SKM-1 treated with dmso at 0.1 percent for 144 hours (cell line): ENCODE measurements around the gene NTRK2.

Experiments used
- DNase-seq: peaks from one replicate; lab custom pipeline; 2025; ENCODE audit not compliant: unreplicated experiment; lab: John Stamatoyannopoulos, UW

The NTRK2 gene

GRCh38 chr9:84778570-84778969 lies 109.0 kb downstream of the NTRK2 start:
- DNase-seq: no peak

- no peak for DNase-seq
These were observed 110.4 kb downstream of the NTRK2 start for GRCh38 chr9:84779883-84780282.

- DNase-seq: no peak
These were observed 110.9 kb downstream of the NTRK2 start for GRCh38 chr9:84780385-84780784.

GRCh38 chr9:84781458-84781857 lies 111.9 kb downstream of the NTRK2 start:
- DNase-seq: no peak

GRCh38 chr9:84781931-84782866 lies 112.7 kb downstream of the NTRK2 start:
- no peak for DNase-seq

- no peak for DNase-seq
These were observed 116.4 kb downstream of the NTRK2 start for GRCh38 chr9:84785792-84786547.

- DNase-seq: no peak
These were observed 119.4 kb downstream of the NTRK2 start for GRCh38 chr9:84788803-84789462.

GRCh38 chr9:84789463-84789830 lies 119.9 kb downstream of the NTRK2 start:
- no peak for DNase-seq

- DNase-seq: no peak
These were observed 122.1 kb downstream of the NTRK2 start for GRCh38 chr9:84791643-84792042.

- no peak for DNase-seq
These were observed 123.7 kb downstream of the NTRK2 start for GRCh38 chr9:84793251-84793650.

- DNase-seq: no peak
These were observed 125.6 kb downstream of the NTRK2 start for GRCh38 chr9:84794981-84795637.

GRCh38 chr9:84796404-84796803 lies 126.9 kb downstream of the NTRK2 start:
- DNase-seq: no peak

- DNase-seq: no peak
These were observed 129.7 kb downstream of the NTRK2 start for GRCh38 chr9:84799251-84799650.

- DNase-seq: no peak
These were observed 135.6 kb downstream of the NTRK2 start for GRCh38 chr9:84804951-84805694.

GRCh38 chr9:84807431-84807830 lies 137.9 kb downstream of the NTRK2 start:
- DNase-seq: no peak

GRCh38 chr9:84807870-84808390 lies 138.4 kb downstream of the NTRK2 start:
- no peak for DNase-seq

- no peak for DNase-seq
These were observed 138.9 kb downstream of the NTRK2 start for GRCh38 chr9:84808416-84808815.

GRCh38 chr9:84811072-84811750 lies 141.7 kb downstream of the NTRK2 start:
- no peak for DNase-seq

- DNase-seq: no peak
These were observed 142.2 kb downstream of the NTRK2 start for GRCh38 chr9:84811751-84812074.

- DNase-seq: no peak
These were observed 142.8 kb downstream of the NTRK2 start for GRCh38 chr9:84812355-84812754.
